Hepatocyte (in vitro differentiated cells): ENCODE results near the gene CLBA1. TPM values are rescaled to one million over a fixed set of nuclear protein-coding genes. Genes with fewer than 3 reads are reported as not detected.
"Not testable (repeated sequence)": the region's sequence is repeated elsewhere in the genome, so short reads cannot be mapped to it uniquely, and the experiment has no call there.

Experiments
- DNase-seq: peaks from one replicate; pipeline ENCODE4 v3.0.0-alpha.2; 2016; ENCODE audit warnings: low spot score
- H2AFZ ChIP-seq: fragments of 200-600 bp; sonication (generic); 2 replicates; pipeline ENCODE4 v1.6.0; 2016; ENCODE audit warnings: antibody characterized with exemption, mild to moderate bottlenecking
- H3K27ac ChIP-seq: fragments of 200-600 bp; sonication (generic); 2 replicates; pipeline ENCODE4 v1.5.1; 2016; ENCODE audit warnings: mild to moderate bottlenecking
- H3K27me3 ChIP-seq: fragments of 200-600 bp; sonication (generic); 2 replicates; pipeline ENCODE4 v1.6.1; 2016
- H3K36me3 ChIP-seq: fragments of 200-600 bp; sonication (generic); replicated peaks from 2 replicates; pipeline ENCODE4 v1.5.1; 2016; ENCODE audit warnings: low read depth; ENCODE audit not compliant: insufficient read depth
- H3K4me1 ChIP-seq: fragments of 200-600 bp; sonication (generic); 2 replicates; pipeline ENCODE4 v1.5.1; 2016; ENCODE audit warnings: mild to moderate bottlenecking, moderate library complexity; ENCODE audit not compliant: insufficient read depth
- H3K4me2 ChIP-seq: fragments of 200-600 bp; sonication (generic); 2 replicates; pipeline ENCODE4 v1.6.0; 2016
- H3K4me3 ChIP-seq: fragments of 200-600 bp; sonication (generic); 2 replicates; pipeline ENCODE4 v1.5.1; 2016; ENCODE audit warnings: mild to moderate bottlenecking
- H3K79me2 ChIP-seq: fragments of 200-600 bp; sonication (generic); 2 replicates; pipeline ENCODE4 v1.6.0; 2017; ENCODE audit warnings: mild to moderate bottlenecking
- H3K9me2 ChIP-seq: fragments of 200-600 bp; sonication (generic); replicated peaks from 2 replicates; pipeline ENCODE4 v1.6.0; 2017; ENCODE audit warnings: mild to moderate bottlenecking; ENCODE audit not compliant: insufficient read depth
- H3K9me3 ChIP-seq: fragments of 200-600 bp; sonication (generic); 2 replicates; pipeline ENCODE4 v1.5.1; 2016; ENCODE audit warnings: low read depth, mild to moderate bottlenecking
- H4K20me1 ChIP-seq: fragments of 200-600 bp; sonication (generic); 2 replicates; pipeline ENCODE4 v1.6.0; 2016; ENCODE audit warnings: mild to moderate bottlenecking; ENCODE audit not compliant: insufficient read depth, poor library complexity, severe bottlenecking
- EZH2 ChIP-seq: fragments of 200-600 bp; sonication (generic); IDR thresholded peaks from 2 replicates; pipeline ENCODE4 v1.6.1; 2016; ENCODE audit warnings: antibody characterized with exemption, mild to moderate bottlenecking, borderline replicate concordance
- EZH2phosphoT487 ChIP-seq: fragments of 200-600 bp; sonication (generic); IDR thresholded peaks from one replicate; pipeline ENCODE4 v1.6.1; 2018; ENCODE audit warnings: antibody characterized with exemption, mild to moderate bottlenecking, low read depth, moderate library complexity; ENCODE audit not compliant: unreplicated experiment, severe bottlenecking
- WGBS: methylation state at CpG from one replicate; pipeline ENCODE4 v1.1.6; 2016; ENCODE audit warnings: low lambda C conversion rate; ENCODE audit errors: missing lambda C conversion rate; 5-methylcytosine and 5-hydroxymethylcytosine counted together
- polyA plus RNA-seq: library from polyadenylated mRNA; unstranded; fragments of >200 nt; fragmentation: Nextera tagmentation; extraction: Ambion mirVana; gene quantifications from 2 replicates; pipeline ENCODE4 v1.2.1, GENCODE V29; 2016
- total RNA-seq: library from RNA; depleted of rRNA; stranded (reverse); fragments of >200 nt; gene quantifications from 2 replicates; pipeline ENCODE4 v1.2.3, GENCODE V29; 2014
- TF ChIP-seq, protein P1 (sequence below): fragments of 200-600 bp; sonication (generic); IDR thresholded peaks from 2 replicates; pipeline ENCODE4 v1.5.1; 2016; ENCODE audit warnings: antibody characterized with exemption, mild to moderate bottlenecking; ENCODE audit not compliant: poor library complexity

The CLBA1 gene
- total and polyA plus RNA-seq, 2 experiments from 2014 or later, result 6.4 to 9.3 TPM

DNA sequence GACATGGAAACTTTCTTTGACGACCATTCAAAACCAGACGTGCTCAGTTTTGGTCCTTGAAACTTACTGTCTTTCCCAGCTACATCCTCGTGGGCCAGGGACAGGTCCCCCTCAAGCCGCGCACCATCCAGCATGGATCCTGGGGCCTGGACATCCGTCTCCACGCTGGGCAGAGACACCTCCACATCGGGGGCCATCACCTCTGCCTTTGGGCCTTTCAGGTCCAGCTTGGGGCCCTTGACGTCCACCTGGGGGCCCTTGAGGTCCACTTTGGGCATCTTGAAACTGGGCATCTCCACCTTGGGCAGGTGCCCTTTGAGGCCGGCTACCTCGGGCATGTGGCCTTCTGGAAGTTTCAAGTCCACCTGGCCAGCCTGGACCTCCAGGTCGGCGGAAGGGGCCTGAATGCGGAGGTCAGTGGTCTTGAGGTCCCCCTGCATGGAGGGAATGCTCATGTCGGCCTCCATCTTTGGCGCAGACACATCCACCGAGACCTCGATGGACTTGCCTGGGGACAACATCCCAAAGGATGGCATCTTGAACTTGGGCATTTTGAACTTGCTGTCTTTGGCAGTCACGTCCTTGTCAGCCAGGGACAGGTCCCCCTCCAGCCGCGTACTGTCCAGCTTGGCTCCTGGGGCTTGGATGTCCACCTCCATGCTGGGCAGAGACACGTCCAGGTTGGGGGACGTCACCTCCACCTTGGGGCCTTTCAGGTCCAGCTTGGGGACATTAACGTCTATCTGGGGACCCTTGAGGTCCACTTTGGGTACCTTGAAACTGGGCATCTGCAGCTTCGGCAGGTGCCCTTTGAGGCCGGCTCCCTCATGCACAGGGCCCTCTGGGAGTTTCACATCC is 43.9 kb upstream of the CLBA1 start:
- WGBS, result 96% methylated on average over 26 of the region's 26 CpGs
- H3K9me2 ChIP-seq, result no peaks in the 10 kb centered on the region
- peaks cover 26% of the 10 kb centered on the region for H3K27me3 ChIP-seq
- TF ChIP-seq EZH2, result no peak
- no peak for TF ChIP-seq EZH2phosphoT487
- TF ChIP-seq, protein P1, sequence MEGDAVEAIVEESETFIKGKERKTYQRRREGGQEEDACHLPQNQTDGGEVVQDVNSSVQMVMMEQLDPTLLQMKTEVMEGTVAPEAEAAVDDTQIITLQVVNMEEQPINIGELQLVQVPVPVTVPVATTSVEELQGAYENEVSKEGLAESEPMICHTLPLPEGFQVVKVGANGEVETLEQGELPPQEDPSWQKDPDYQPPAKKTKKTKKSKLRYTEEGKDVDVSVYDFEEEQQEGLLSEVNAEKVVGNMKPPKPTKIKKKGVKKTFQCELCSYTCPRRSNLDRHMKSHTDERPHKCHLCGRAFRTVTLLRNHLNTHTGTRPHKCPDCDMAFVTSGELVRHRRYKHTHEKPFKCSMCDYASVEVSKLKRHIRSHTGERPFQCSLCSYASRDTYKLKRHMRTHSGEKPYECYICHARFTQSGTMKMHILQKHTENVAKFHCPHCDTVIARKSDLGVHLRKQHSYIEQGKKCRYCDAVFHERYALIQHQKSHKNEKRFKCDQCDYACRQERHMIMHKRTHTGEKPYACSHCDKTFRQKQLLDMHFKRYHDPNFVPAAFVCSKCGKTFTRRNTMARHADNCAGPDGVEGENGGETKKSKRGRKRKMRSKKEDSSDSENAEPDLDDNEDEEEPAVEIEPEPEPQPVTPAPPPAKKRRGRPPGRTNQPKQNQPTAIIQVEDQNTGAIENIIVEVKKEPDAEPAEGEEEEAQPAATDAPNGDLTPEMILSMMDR, result no peak
- no peak overlapping the region for H2AFZ ChIP-seq
- no peaks in the 10 kb centered on the region for H3K79me2 ChIP-seq
- no peaks in the 10 kb centered on the region for H3K36me3 ChIP-seq
- no peaks in the 10 kb centered on the region for H4K20me1 ChIP-seq
- H3K4me3 ChIP-seq, result no peak overlapping the region
- no peak for DNase-seq
- H3K9me3 ChIP-seq, result no peaks in the 10 kb centered on the region
- no peak overlapping the region for H3K4me2 ChIP-seq
- no peaks in the 10 kb centered on the region for H3K4me1 ChIP-seq
- no peak overlapping the region for H3K27ac ChIP-seq

DNA sequence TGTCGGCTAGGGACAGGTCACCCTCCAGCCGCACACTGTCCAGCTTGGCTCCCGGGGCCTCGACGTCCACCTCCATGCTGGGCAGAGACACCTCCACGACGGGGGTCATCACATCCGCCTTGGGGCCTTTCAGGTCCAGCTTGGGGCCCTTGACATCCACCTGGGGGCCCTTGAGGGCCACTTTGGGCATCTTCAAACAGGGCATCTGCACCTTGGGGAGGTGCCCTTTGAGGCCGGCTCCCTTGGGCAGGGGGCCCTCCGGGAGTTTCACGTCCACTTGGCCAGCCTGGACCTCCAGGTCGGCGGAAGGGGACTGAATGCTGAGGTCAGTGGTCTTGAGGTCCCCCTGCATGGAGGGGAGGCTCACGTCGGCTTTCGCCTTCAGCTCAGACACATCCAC is 43.0 kb upstream of the CLBA1 start:
- Histone ChIP-seq H3K4me1 (no peaks in the 10 kb centered on the region), H3K9me3 (no peaks in the 10 kb centered on the region), H3K9me2 (no peaks in the 10 kb centered on the region), H3K36me3 (no peaks in the 10 kb centered on the region), H3K79me2 (no peaks in the 10 kb centered on the region), H3K4me3 (no peak overlapping the region), H2AFZ (no peak overlapping the region), H3K27me3 (peaks cover 18% of the 10 kb centered on the region), H4K20me1 (no peaks in the 10 kb centered on the region), H3K27ac (no peak overlapping the region), H3K4me2 (no peak overlapping the region)
- no peak for DNase-seq
- WGBS, result 95% methylated on average over 15 of the region's 16 CpGs
- TF ChIP-seq, protein P1, result no peak
- TF ChIP-seq EZH2, result no peak

DNA sequence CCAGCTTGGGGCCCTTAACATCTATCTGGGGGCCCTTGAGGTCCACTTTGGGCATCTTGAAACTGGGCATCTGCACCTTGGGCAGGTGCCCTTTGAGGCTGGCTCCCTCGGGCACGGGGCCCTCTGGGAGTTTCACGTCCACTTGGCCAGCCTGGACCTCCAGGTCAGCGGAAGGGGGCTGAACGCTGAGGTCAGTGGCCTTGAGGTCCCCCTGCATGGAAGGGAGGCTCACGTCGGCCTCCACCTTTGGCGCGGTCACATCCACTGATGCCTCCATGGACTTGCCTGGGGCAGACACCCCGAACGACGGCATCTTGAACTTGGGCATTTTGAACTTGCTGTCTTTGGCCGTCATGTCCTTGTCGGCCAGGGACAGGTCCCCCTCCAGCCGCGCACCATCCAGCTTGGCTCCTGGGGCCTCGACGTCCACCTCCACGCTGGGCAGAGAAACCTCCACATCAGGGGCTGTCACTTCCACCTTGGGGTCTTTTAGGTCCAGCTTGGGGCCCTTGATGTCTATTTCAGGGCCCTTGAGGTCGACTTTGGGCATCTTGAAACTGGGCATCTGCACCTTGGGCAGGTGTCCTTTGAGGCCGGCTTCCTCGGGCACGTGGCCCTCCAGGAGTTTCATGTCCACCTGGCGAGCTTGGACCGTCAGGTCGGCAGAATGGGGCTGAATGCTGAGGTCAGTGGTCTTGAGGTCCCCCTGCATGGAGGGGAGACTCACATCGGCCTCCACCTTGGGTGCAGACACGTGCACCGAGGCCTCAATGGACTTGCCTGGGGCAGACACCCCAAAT is 42.2 kb upstream of the CLBA1 start:
- 93% methylated on average over 29 of the region's 29 CpGs for WGBS

DNA sequence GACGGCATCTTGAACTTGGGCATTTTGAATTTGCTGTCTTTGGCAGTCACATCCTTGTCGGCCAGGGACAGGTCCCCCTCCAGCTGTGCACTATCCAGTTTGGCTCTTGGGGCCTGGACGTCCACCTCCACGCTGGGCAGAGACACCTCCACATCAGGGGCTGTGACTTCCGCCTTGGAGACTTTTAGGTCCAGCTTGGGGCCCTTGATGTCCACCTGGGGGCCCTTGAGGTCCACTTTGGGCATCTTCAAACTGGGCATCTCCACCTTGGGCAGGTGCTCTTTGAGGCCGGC is 41.6 kb upstream of the CLBA1 start:
- not testable (repeated sequence) for H3K4me3 ChIP-seq, H4K20me1 ChIP-seq, H3K79me2 ChIP-seq, H3K27me3 ChIP-seq, H2AFZ ChIP-seq, DNase-seq, H3K4me2 ChIP-seq, H3K9me2 ChIP-seq, H3K4me1 ChIP-seq, H3K9me3 ChIP-seq, H3K36me3 ChIP-seq, H3K27ac ChIP-seq
- WGBS, result 91% methylated on average over 6 of the region's 6 CpGs

More for the DNA sequence above, 42.2 kb upstream of the CLBA1 start:
- not testable (repeated sequence) for H3K4me3 ChIP-seq, H3K27me3 ChIP-seq, H3K9me2 ChIP-seq, H3K27ac ChIP-seq, H3K9me3 ChIP-seq, H4K20me1 ChIP-seq, H3K4me2 ChIP-seq, H3K4me1 ChIP-seq, H2AFZ ChIP-seq, H3K36me3 ChIP-seq, DNase-seq, H3K79me2 ChIP-seq

DNA sequence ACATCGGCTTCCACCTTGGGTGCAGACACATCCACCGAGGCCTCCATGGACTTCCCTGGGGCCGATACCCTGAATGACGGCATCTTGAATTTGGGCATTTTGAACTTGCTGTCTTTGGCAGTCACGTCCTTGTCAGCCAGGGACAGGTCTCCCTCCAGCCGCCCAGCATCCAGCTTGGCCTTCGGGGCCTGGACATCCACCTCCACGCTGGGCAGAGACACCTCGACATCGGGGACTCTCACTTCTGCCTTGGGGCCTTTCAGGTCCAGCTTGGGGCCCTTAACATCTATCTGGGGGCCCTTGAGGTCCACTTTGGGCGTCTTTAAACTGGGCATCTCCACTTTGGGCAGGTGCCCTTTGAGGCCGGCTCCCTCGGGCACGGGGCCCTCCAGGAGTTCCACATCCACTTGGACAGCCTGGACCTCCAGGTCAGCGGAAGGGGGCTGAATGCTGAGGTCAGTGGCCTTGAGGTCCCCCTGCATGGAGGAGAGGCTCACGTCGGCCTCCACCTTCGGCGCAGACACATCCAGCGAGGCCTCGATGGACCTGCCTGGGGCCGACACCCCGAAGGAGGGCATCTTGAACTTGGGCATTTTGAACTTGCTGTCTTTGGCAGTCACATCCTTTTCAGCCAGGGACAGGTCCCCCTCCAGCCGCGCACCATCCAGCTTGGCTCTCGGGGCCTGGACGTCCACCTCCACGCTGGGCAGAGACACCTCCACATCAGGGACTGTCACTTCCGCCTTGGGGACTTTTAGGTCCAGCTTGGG is 41.0 kb upstream of the CLBA1 start:
- H2AFZ ChIP-seq, H3K4me3 ChIP-seq, H3K27ac ChIP-seq, H4K20me1 ChIP-seq, H3K9me3 ChIP-seq, H3K79me2 ChIP-seq, H3K36me3 ChIP-seq, H3K4me1 ChIP-seq, H3K9me2 ChIP-seq, H3K27me3 ChIP-seq, DNase-seq, H3K4me2 ChIP-seq: not testable (repeated sequence)
- 93% methylated on average over 29 of the region's 29 CpGs for WGBS

DNA sequence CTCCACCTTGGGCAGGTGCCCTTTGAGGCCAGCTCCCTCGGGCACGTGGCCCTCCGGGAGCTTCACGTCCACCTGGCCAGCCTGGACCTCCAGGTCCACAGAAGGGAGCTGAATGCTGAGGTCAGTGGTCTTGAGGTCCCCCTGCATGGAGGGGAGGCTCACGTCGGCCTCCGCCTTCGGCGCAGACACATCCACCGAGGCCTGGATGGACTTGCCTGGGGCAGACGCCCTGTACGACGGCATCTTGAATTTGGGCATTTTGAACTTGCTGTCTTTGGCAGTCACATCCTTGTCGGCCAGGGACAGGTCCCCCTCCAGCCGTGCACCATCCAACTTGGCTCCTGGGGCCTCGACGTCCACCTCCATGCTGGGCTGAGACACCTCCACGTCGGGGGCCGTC is 40.3 kb upstream of the CLBA1 start:
- 93% methylated on average over 20 of the region's 20 CpGs for WGBS

More for the DNA sequence above, 40.3 kb upstream of the CLBA1 start:
- H3K4me1 ChIP-seq, H3K36me3 ChIP-seq, H2AFZ ChIP-seq, H3K9me3 ChIP-seq, H3K9me2 ChIP-seq, H3K27ac ChIP-seq, H3K4me2 ChIP-seq, H3K27me3 ChIP-seq, H3K4me3 ChIP-seq, H3K79me2 ChIP-seq, H4K20me1 ChIP-seq, DNase-seq: not testable (repeated sequence)
